Colon (tissue), 2 donors: ENCODE data around the gene NMBR.
"Not testable (repeated sequence)": the region's sequence is repeated elsewhere in the genome, so short reads cannot be mapped to it uniquely, and the experiment has no call there.

Experiments used
- FAIRE-seq: peaks from 2 replicates; lab custom pipeline; 2012; peaks lifted over from hg19 to GRCh38; lab: Jason Lieb, UNC
- donor health status: control.
- donor health status: control.

Gene NMBR

DNA sequence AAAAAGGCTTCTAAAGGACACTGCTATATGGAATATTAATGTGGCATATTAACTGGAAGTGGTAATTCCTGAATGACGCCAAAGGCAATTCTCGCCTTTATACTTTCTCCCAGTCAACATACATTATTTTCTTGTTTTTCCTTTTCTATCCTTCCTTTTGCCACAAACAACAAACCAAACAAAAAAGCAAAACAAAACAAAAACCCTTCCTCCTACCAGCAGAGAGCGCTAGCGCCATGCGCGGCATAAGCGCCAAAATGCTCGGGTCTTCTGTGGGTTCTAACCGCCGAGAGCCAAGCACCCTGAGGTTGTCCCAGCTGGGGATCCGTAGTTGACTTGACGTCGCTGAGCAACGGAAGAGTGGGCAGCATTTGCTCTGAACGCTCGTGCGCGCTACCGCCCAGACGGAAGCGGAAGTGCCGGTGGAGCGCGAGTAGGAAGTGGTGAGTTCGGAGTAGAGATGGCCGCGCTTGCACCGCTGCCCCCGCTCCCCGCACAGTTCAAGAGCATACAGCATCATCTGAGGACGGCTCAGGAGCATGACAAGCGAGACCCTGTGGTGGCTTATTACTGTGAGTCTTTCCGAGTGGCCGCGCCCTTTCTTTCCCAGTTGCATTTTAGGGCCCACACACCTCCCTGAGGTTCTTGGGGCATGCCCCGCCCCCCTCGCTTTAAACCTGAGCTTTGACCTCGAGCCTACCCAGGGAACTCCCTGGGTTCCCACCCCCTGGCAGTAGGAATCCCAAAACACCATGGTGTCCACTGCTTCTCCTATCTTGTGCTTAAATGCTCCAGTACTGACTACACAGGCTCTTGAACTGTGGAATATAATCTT lies at the start of gene NMBR, which contains the start of gene VTA1:
NMBR (minus strand) TSS at position 295 of the 835 bp plus-strand sequence. CDS start 58,464 bp downstream, outside the sequence.
VTA1 (plus strand) TSS at position 436 of the 835 bp plus-strand sequence; CDS start at position 461, 25 bp downstream.
- FAIRE-seq, result peak; percentile 96

DNA sequence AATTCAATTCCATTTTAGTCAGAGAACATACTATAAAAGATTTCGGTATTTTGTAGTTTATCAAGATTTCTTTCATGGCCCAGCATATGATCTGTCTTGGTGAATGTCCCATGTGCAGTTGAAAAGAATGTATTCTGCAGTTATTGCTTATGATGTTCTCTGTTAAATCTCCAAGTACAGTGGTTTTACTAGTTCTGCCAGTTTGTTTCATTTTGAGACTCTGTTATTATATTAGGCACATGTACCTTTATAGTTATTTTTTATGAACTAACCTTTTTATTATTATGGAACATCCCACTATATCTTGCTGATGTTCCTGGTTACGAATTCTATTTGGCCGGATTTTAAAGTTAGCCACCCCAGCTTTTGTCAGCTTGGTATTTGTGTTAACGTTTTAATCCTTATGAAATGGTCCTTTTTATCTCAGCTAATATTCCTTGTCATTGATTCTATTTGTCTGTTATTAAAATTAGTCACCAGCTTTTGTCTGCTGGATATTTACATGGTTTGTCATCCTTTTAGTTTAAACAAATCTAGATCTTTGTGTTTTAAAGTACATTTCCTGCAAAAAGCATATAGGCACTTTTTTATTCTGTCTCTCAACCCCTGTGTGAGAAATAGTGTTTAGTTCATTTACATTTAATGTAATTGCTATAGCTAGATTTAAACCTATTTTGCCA lies 49.1 kb upstream of the NMBR start:
- no peak for FAIRE-seq

DNA sequence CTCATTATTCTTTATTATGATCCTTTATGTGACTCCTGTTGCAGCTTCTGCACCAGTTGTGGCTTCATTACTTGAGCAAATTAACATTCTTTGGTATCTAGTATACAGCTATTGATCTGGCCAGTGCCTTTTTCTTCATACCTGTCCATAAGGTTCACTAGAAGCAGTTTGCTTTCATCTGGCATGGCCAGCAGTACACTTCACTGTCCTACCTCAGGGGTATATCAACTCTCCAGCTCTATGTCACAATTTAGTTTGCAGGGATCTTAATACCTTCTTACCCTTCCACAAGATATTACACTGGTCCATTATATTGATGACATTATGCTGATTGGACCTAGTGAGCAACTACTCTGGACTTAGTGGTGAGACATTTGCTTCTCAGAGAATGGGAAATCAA lies 46.7 kb upstream of the NMBR start:
- no peak for FAIRE-seq

DNA sequence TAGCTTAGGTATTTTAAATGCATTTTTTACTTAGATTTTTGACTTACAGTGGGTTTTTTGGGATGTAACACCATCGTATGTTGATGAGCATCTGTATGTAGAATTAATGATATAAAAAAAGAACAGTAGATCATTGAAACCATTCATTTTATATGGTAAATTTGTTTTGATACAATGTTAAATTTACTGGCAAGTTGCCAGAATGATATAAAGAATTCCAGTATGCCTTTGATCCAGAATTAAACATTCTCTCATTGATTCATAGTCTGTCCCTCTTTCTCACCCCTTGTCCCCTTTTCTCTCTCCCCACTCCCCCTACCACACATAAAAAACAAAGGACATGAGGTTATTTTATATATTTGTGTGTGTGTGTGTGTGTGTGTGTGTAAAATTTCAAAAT lies 45.4 kb upstream of the NMBR start:
- FAIRE-seq, result no peak

DNA sequence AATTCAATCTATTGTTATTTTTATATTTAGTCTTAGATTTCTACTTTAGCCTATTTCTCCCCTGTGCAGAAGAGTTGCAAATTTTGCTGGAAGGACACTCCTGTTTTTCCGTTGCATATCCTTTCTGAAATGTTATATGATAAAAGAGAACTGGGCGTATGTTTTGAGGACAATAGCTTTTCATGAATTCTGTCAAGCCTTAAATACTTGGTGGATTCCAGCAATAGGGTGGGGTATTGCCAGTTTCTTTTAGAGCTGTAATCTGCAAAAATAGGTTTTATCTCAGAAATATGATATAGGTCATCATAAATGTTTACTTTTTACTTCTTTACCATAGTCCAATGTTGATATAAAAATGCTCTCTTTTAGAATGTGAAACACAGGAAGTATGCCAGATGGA lies 42.1 kb upstream of the NMBR start:
- no peak for FAIRE-seq

DNA sequence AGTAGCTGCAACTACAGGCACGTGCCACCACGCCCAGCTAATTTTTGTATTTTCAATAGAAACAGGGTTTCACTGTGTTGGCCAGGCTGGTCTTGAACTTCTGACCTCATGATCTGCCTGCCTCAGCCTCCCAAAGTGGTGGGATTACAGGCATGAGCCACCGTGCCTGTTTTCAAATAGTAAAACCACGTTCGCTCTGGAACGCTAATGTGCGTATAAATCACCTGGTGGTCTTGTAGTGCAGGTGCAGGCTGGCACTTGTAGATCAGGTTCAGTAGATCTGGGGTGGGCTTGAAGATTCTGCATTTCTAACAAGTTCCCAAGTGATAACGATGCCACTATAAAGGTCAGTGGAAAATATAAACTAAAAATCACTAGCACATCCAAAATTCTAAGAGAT lies 41.4 kb upstream of the NMBR start:
- FAIRE-seq, result not testable (repeated sequence)

DNA sequence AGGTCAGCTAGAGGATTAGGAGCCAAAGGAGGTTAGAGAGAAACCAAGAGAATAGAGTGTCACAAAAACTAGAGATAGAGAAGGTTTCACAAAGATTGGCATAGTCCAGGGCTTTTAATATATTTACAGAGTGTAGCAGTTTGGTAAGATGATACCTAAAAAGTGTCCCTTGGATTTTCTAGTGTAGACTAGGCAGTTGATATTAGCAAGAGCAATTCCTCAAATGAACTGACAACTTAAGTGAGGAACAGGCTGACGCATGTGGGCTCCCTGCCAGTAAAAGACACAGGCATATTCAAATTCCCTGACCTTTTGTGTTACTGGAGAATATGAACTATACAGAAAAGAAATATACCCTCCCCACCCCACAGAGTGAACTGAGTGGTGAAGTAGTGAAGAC lies 40.3 kb upstream of the NMBR start:
- no peak for FAIRE-seq

DNA sequence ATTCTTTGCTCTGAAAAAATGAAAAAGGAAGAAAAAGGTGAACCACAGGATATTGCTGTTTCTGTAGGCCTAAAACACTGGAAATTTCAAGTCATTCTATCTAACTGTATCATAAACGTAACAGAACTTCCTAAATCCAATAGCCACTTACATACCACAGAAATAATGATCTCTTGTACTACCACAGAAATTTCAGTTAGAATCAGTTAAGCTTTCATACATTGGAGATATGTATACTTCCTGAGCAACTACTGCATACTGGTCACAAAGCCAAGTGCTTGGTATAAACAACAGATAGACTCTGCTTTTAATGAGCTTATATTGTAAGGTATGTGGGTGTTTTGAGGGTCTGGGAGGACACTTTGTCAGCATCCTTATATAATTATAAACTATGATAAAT lies 38.7 kb upstream of the NMBR start:
- FAIRE-seq, result no peak

DNA sequence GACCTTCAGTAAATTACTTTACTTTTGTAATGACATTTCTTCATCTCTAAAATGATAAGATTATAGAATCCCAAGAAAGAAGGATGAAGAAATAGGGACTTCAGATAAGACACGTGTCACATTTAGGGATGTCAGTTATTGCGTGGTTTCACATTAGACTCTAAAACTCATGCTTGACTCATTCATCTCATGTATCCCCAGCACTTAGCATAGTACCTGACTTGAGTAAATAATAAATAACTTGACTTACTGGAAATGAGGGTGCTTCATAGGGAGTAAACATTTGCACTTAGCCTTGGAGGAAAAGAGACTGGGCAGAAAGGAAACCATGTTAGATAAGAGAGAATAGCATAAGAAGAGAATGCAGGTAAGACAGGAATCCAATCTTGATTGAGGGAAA lies 37.4 kb upstream of the NMBR start:
- FAIRE-seq, result no peak

DNA sequence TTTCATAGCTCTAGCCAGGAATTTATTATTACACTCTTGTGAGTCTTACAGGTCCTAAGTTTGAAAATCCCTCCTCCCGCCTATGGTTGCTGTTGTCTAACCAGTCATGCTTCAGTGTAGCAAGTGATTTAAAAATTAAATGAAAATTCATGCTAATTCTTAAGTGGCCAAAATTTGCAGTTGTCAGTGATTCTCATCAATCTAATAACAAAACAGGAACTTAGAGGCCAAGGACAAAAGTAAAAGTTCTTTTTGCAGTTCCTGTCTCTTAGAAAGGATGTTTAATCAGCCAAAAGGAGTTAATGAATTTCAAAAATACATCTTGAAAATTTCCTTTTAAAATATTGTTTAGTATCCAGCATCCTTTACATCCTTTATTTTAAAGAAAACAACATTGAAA lies 36.4 kb upstream of the NMBR start:
- no peak for FAIRE-seq

DNA sequence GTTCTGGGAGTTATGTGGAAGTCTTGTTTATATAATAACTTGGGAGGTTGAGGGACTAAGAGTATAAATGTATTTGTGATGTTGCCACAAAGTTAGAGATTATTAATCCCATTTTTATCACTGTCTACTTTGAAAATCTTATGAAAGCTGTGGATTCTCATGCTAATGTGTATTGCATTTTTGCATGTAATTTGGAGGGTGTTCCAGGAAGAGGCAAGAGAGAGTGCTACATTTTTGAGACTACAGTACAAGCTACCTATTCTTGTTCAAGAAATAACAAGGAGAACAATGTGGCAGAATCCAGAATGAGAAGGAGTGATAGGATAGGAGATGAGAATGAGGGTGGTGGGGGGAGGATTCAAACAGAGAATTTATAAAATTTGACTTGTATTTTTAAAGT lies 35.1 kb upstream of the NMBR start:
- FAIRE-seq, result no peak

DNA sequence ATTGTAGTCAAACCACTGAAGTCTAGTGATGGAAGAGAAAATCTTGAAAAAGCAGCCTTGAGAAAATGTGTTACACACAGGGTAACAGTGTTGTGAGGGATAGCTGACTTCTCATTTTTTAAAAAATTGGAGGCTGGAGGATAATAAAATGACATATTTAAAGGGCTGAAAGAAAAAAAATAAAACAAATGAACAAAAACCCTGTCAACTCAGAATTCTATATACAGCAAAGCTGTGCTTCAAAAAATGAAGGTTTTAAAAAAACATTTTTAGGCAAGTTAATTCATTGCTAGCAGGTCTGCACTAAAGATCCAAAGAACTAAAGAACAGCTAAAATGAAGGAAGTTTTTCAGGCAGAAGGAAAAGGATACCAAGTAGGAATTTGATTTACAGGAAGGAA lies 31.2 kb upstream of the NMBR start:
- no peak for FAIRE-seq

DNA sequence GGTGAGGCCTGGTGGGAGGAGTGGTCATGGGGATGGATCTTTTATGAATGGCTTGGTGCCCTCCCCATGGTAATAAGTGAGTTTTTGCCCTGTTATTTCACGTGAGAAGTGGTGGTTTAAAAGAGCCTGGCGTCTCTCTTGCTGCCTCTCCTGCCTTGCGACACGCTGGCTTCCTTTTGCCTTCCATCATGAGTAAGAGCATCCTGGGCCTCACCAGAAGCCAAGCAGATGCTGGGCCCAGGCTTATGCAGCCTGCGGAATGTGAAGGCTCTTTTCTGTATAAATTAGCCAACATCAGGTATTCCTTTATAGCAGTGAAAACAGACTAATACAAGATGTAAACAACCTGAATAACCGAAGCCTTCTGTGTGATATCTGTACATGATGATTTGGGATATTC lies 27.8 kb upstream of the NMBR start:
- FAIRE-seq, result no peak

DNA sequence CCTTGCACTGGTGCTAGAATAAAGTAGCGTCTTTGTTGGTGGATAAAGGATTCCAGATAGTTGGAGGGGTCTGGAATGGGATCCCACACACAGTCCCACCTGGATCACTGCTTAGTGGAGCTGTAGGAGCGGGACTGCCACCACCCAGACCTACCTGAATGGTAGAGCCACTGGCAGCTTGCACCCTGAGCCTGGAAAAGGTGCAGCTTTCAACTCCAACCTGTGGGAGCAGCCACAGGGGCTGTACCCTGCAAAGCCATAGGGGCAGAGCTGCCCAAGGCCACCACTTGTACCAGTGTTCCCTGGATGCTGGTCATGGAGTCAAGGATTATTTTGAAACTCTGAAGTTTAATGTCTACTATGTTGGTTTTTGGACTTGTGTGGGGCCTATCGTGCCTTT lies 27.1 kb upstream of the NMBR start:
- no peak for FAIRE-seq

DNA sequence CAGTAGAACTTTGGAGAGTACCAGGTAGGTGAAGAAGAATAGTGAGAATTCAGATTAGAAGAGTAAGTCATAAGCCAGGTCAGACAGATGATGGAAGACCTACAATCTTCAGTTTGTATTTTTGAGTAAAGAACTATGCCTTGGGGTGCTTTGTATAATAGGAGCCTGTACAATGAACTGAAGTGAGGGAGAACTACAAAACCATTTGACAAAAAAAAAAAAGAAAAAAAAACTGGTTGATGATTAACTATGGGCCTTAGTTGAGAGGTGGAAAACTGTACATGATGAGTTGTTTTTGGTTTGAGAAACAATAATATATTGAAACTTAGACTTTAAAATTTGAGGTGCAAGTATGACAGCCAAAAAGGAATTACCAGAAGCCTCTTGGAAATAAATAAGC lies 25.8 kb upstream of the NMBR start:
- no peak for FAIRE-seq

DNA sequence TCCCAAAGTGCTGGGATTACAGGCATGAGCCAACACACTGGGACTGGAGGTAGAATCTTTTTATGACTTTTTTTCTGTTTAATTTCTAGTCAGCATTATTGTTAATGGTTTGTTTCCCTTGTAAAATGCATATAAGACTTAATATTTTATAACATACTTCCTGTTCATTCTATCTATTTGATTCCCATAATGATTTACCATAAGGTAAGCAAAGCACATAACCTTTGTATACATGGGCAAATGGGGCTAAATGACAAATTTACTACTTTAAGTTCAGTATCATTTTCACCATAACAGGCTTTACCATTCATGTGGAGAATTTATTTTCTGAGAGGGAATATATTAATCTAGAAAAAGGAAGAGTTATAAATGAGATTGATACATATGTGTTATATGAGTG lies 24.4 kb upstream of the NMBR start:
- FAIRE-seq, result no peak

DNA sequence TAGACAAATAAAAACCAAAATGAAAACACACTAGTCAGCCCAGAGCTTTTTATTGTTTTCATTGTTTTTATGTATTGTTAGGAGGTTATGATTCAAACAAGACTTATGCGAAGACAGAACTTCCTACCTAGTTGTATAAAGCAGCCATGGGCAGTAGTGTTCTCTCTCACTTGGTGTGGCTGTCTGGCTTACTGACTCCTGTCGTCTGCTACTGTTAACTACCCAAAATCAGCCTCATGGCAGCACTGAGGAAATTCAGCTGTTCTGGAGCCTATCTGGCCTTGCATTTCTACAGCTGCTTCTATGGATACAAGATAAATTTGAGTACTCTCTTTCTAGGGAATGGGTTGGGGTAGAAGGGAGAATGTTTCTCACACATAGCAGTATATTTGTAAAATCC lies 20.6 kb upstream of the NMBR start:
- FAIRE-seq, result no peak

DNA sequence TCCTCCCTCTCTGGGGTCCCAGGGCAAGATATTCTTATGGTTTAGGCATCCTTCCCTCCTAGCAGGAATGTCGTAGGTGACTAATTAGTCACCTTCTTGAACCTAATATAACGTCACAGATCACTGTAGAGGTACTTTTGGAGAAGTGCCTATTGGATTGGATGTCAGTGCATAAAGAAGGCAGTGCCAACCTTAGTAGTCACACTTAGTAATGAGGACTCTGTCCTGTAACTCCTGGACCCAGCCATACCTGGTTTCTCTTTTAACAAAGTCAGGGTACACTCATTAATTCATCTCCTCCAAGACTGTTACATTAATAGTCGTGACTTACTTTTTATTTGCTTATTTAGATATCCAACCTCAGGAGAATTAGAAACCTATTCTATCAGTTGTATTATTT lies 20.1 kb upstream of the NMBR start:
- FAIRE-seq, result no peak

DNA sequence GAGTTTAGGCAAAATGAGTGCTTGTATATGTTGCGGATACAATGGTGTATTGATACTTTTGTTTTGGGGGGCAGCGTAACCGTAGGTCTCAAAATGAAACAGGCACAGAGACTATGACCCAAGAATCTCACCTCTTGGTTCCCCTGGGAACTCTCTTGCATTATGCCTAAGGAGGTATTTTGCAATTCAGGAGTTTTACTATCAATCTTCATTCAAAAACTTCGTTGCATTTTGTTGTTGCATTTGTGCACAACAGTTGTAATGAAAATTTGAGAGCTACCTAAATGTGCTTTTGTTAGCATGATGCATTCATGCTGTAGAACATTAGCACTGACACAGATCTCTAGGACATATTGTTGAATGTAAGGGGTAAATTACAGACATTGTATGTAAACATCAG lies 18.3 kb upstream of the NMBR start:
- FAIRE-seq, result no peak

DNA sequence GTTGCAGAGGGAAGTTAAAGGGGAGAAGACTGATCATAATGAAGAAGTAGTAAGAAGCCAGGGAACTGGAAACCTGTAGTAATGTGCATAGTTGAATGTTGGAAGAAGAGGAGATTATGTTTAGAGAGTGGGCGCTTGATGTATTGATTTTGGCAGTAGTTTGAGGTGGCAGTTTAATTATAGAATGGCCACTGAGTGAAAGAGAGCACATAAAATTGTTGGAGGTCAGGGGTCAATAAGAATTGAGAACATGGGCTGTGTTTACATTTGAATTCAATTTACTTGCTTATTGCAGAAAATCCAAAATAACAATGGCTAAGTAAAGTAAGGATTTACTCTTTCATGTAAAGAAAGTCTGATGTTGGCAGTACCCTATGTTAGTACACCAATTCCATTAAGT lies 15.9 kb upstream of the NMBR start:
- no peak for FAIRE-seq

DNA sequence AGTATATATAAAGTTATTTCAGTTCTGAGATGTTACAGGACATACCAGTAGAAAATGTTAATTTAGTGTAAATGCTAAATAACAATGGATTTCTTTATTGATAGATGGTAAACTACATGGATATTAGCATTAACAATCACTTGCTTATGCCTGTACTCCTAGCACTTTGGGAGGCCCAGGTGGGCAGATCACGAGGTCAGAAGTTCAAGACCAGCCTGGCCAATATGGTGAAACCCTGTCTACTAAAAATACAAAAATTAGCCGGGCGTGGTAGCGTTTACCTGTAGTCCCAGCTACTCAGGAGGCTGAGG lies 9.8 kb upstream of the NMBR start:
- FAIRE-seq, result not testable (repeated sequence)

DNA sequence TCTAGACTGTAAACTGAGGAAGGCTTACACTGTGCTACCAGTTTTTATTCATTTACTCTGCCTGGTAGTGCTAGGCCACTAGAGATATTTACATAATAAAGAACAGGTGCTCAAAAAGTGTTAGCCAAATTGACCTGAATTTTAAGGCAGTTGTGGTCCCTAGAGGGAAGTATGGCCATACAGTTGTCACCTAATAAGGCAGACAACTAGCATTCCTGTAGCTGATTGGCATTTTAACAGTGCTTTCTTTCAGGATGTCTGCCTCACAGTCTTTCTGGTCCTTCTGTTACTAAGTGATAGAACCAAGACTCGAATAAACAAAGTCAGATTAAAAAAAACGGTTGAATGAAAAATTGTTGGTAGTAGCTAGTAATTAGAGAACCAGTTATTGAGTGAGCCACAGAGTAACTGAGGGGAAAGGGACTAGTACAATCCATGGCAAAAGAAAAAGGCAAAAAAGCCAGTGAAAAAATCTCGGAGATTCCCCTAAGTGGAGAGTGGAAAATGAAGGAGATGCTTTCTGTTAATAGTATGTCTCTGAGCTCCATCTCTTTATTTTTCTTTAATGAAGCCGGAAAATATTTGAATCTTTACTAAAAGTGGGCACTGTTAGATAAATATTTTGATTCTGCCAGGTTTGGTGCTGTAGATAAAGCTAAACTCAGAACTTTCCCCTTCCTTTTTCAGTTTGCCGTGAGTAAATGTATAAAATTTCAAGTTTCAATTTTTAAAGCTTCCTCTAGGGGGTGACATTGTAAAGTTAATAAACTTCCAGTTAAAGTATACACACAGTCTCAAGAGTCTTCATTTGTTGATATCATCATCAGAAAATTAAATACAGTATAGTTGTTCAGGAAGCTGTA lies 9.2 kb upstream of the NMBR start:
- FAIRE-seq, result no peak

DNA sequence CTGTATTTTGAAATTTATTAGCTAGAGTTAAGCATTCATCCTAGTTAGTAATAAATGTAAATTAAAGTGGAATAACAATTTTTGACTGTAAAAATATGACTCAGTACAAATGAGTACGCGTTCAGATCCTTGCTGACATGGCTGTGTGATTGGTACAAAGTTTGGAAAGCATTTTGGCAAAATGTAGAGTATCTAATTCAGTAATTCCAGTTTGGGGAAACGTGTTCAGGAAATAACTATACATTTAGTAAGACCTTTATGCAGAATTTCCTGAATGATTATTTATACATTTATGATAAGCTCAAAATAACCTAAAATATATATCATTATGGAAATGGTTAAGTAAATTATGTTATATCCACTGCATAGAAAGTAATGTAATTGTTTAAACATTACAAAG lies 8.2 kb upstream of the NMBR start:
- FAIRE-seq, result no peak
